Prostate gland (tissue), 2 donors: ENCODE data around the gene MAMDC2.

Source experiments
- CTCF ChIP-seq, 4 experiments: fragments of 200-600 bp in 2 of 4; fragments of 450-650 bp in 2 of 4; sonication (generic) in 2 of 4; IDR thresholded peaks; 1 replicate in 3 of 4; 2 replicates in 1 of 4; pipeline ENCODE4 v1.5.1; 2016 to 2019; ENCODE audit warnings: antibody characterized with exemption in 4 of 4, mild to moderate bottlenecking in 2 of 4, moderate library complexity in 2 of 4
- POLR2AphosphoS5 ChIP-seq: sonication (generic); formaldehyde crosslinking; IDR thresholded peaks from one replicate; pipeline ENCODE4 v1.6.1; 2017; ENCODE audit warnings: antibody characterized with exemption

DNA sequence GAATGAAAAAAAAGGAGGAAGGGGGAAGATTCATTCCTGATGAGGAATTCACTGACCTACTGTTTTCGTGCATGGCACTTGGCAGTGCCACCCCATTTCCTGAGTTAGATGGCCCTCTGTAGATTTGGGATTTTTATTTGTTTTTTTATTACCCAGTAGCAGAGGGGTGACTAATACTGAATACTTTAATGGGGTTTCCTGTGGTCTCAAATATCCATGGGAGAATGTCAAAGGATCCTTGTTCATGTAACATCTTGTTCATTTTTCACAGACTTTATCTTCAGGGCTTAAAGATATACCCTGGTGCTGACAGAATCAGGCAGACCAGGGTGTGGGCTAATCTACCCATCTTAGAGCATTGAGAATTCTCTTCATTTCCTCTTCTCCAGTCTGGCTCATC lies 93.0 kb downstream of the MAMDC2 start:
- TF ChIP-seq POLR2AphosphoS5 (no peak), CTCF (IDR thresholded peaks at IDR 0.05) (no peak)
